Chondrocyte (in vitro differentiated cells): Measurements from ENCODE around the gene OR1L6. TPM values are rescaled to one million over a fixed set of nuclear protein-coding genes. Genes with fewer than 3 reads are reported as not detected.

Source experiments
- DNase-seq: peaks from one replicate; pipeline ENCODE4 v3.0.0; 2021; ENCODE audit warnings: mixed read lengths, low spot score
- H3K27ac Mint-ChIP-seq: one replicate; pipeline ENCODE4 v1.8.0; 2021; ENCODE audit warnings: mild to moderate bottlenecking, moderate library complexity, mixed read lengths; ENCODE audit not compliant: unreplicated experiment
- H3K27me3 Mint-ChIP-seq: 2 replicates; pipeline ENCODE4 v1.8.0; 2021; ENCODE audit warnings: low read depth, mixed read lengths
- H3K36me3 Mint-ChIP-seq: 2 replicates; pipeline ENCODE4 v1.8.0; 2021; ENCODE audit warnings: low read depth, mixed read lengths
- H3K4me1 Mint-ChIP-seq: 2 replicates; pipeline ENCODE4 v1.8.0; 2021; ENCODE audit warnings: low read depth, mild to moderate bottlenecking, mixed read lengths
- H3K4me3 Mint-ChIP-seq: one replicate; pipeline ENCODE4 v1.8.0; 2021; ENCODE audit warnings: mild to moderate bottlenecking, moderate library complexity, mixed read lengths; ENCODE audit not compliant: unreplicated experiment
- H3K9me3 Mint-ChIP-seq: 2 replicates; pipeline ENCODE4 v1.8.0; 2021; ENCODE audit warnings: low read depth, mixed read lengths
- total RNA-seq: library from RNA; stranded (reverse); gene quantifications from 3 replicates; pipeline ENCODE4 v1.2.1, GENCODE V29; 2021
- TF ChIP-seq, protein P1 (sequence below): fragments of 200-600 bp; sonication (generic); IDR thresholded peaks from 2 replicates; pipeline ENCODE4 v1.5.0; 2021; ENCODE audit warnings: antibody characterized with exemption, mild to moderate bottlenecking, moderate library complexity

Gene OR1L6
- total RNA-seq, 1 donor from 2014 or later: not detected

DNA sequence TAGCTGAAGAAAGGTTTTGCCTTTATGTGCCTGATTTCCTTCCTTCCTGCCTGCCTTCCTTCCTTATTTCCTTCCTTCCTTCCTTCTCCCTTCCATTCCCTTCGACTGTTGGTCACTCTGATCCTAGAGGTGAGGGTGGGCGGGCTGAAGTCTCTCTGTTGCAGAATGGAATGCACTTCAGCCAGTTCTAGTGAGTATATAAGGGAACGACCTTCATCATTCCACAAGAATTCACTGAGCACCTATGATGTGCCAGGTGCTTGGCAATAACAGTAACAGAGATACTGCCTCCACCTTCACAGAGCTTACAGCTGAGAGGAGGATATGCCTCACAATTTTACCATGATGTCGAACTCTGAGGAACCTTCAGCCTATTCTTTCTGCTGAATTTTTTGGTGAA, 37.9 kb downstream of the OR1L6 start:
- DNase-seq: no peak
- no peaks in the 10 kb centered on the region for H3K36me3 Mint-ChIP-seq
- peaks cover 12% of the 10 kb centered on the region for H3K27me3 Mint-ChIP-seq
- TF ChIP-seq, protein P1, sequence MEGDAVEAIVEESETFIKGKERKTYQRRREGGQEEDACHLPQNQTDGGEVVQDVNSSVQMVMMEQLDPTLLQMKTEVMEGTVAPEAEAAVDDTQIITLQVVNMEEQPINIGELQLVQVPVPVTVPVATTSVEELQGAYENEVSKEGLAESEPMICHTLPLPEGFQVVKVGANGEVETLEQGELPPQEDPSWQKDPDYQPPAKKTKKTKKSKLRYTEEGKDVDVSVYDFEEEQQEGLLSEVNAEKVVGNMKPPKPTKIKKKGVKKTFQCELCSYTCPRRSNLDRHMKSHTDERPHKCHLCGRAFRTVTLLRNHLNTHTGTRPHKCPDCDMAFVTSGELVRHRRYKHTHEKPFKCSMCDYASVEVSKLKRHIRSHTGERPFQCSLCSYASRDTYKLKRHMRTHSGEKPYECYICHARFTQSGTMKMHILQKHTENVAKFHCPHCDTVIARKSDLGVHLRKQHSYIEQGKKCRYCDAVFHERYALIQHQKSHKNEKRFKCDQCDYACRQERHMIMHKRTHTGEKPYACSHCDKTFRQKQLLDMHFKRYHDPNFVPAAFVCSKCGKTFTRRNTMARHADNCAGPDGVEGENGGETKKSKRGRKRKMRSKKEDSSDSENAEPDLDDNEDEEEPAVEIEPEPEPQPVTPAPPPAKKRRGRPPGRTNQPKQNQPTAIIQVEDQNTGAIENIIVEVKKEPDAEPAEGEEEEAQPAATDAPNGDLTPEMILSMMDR: no peak
- H3K4me3 Mint-ChIP-seq: no peak overlapping the region
- H3K4me1 Mint-ChIP-seq: peaks cover 10% of the 10 kb centered on the region
- no peak overlapping the region for H3K27ac Mint-ChIP-seq
- no peaks in the 10 kb centered on the region for H3K9me3 Mint-ChIP-seq

DNA sequence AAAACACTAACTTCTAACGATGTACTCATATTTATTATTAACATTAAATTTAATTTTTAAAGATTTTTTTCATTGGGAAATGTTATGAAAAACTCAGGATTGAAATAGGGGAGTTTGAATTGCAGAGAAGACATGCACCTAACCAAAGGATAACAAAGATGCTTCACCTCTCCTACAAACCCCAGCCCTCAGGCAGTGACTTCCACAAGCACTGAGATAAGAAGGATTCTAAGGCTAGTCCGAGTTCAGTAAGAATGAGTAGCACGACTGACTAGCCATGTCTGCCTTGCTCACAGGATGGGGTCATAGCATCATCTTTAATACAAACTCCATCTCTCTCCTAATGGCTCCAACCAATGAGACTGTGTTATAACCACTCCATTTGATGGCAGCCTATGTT, 39.6 kb downstream of the OR1L6 start:
- no peaks in the 10 kb centered on the region for H3K36me3 Mint-ChIP-seq
- H3K27ac Mint-ChIP-seq: no peak overlapping the region
- H3K4me3 Mint-ChIP-seq: no peak overlapping the region
- H3K9me3 Mint-ChIP-seq: no peaks in the 10 kb centered on the region
- DNase-seq: no peak
- H3K27me3 Mint-ChIP-seq: peaks cover 12% of the 10 kb centered on the region
- TF ChIP-seq, protein P1: no peak
- H3K4me1 Mint-ChIP-seq: peaks cover 10% of the 10 kb centered on the region

DNA sequence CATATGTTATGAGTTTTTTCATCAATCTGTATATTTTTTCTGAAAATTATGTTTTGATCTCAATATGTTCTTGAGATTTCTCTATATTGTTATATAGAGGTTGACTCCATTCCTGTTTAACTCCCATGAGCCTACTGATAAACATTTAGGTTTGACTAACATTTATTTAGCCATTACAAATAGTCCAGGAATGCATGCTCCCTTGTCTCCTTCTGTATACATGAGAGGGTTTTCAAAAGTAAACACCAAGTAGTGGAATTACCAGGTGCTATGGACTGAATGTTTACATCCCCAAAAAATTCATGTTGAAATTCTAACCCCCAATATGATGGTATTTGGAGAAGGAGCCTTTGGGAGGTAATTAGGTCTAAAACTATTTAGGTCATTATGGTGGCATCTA, 43.2 kb downstream of the OR1L6 start:
- TF ChIP-seq, protein P1: no peak
- Mint-ChIP-seq H3K4me1 (no peaks in the 10 kb centered on the region), H3K27ac (no peak overlapping the region), H3K4me3 (no peak overlapping the region), H3K9me3 (no peaks in the 10 kb centered on the region), H3K36me3 (no peaks in the 10 kb centered on the region), H3K27me3 (peaks cover 7% of the 10 kb centered on the region)
- no peak for DNase-seq

DNA sequence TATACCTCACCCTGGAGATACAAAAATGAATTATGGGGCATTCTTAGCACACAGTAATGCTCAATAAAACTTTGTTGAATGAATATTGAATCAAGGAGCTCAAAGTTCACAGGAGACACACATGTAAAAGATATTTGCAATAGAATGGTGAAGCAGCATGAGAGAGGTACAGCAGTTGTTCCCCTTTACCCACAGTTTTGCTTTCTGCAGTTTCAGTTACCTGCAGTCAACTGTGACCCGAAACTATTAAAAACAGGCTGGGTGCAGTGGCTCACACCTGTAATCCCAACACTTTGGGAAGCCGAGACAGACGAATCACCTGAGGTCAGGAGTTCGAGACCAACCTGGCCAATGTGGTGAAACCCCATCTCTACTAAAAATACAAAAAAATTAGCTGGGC, 44.2 kb downstream of the OR1L6 start:
- TF ChIP-seq, protein P1: no peak
- Mint-ChIP-seq H3K27ac (no peak overlapping the region), H3K36me3 (no peaks in the 10 kb centered on the region), H3K9me3 (peaks cover under 1% of the 10 kb centered on the region), H3K27me3 (peaks cover 8% of the 10 kb centered on the region), H3K4me1 (no peaks in the 10 kb centered on the region), H3K4me3 (no peak overlapping the region)
- no peak for DNase-seq

DNA sequence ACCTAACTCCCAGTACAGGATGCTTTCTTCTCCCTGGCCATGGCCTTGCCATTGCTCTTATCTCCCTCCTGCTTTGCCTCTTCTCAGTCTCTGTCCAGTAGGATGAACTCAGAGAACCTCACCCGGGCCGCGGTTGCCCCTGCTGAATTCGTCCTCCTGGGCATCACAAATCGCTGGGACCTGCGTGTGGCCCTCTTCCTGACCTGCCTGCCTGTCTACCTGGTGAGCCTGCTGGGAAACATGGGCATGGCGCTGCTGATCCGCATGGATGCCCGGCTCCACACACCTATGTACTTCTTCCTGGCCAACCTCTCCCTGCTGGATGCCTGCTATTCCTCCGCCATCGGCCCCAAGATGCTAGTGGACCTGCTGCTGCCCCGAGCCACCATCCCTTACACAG, 46.7 kb downstream of the OR1L6 start, which contains the start of gene OR5C1:
OR5C1 (plus strand) TSS at position 103 of the 400 bp plus-strand sequence; CDS start at position 103, 0 bp downstream.
- Mint-ChIP-seq H3K27me3 (peaks cover 14% of the 10 kb centered on the region), H3K9me3 (peaks cover 2% of the 10 kb centered on the region), H3K36me3 (no peaks in the 10 kb centered on the region), H3K4me3 (no peak within 1 kb of the TSS), H3K27ac (no peak within 1 kb of the TSS), H3K4me1 (no peaks in the 10 kb centered on the region)
- TF ChIP-seq, protein P1: no peak
- no peak for DNase-seq
